B cell (primary cell): ENCODE results near the gene TMPRSS9.

Experiments
- CTCF ChIP-seq: fragments of 200-600 bp; IDR thresholded peaks from one replicate; pipeline ENCODE4 v1.8.0; 2022; ENCODE audit warnings: antibody characterized with exemption, mild to moderate bottlenecking
- EZH2 ChIP-seq: IDR thresholded peaks from 2 replicates; pipeline ENCODE4 v1.6.1; 2012; ENCODE audit warnings: borderline replicate concordance, low read depth, mild to moderate bottlenecking, moderate library complexity, low read length; ENCODE audit not compliant: insufficient read depth, poor library complexity, severe bottlenecking

GRCh38 chr19:2342656-2343288 is 17.3 kb upstream of the TMPRSS9 start:
- TF ChIP-seq CTCF, result no peak
- no peak for TF ChIP-seq EZH2
